Measurements from ENCODE around the gene GRM2.

GRM2 gene

GRCh38 chr3:51684971-51685751, 21.7 kb upstream of the GRM2 start:
- TF ChIP-seq, protein P1, sequence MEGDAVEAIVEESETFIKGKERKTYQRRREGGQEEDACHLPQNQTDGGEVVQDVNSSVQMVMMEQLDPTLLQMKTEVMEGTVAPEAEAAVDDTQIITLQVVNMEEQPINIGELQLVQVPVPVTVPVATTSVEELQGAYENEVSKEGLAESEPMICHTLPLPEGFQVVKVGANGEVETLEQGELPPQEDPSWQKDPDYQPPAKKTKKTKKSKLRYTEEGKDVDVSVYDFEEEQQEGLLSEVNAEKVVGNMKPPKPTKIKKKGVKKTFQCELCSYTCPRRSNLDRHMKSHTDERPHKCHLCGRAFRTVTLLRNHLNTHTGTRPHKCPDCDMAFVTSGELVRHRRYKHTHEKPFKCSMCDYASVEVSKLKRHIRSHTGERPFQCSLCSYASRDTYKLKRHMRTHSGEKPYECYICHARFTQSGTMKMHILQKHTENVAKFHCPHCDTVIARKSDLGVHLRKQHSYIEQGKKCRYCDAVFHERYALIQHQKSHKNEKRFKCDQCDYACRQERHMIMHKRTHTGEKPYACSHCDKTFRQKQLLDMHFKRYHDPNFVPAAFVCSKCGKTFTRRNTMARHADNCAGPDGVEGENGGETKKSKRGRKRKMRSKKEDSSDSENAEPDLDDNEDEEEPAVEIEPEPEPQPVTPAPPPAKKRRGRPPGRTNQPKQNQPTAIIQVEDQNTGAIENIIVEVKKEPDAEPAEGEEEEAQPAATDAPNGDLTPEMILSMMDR (IDR thresholded peaks at IDR 0.05) = no peak
- no peaks in the 10 kb centered on the region for H3K27me3 ChIP-seq
- H3K4me3 ChIP-seq (ENCODE audit: low read depth in 1 of 2, low read length in 1 of 2) = no peak overlapping the region
- H3K9me3 ChIP-seq = no peaks in the 10 kb centered on the region
- no peak overlapping the region for H3K27ac ChIP-seq
- H3K36me3 ChIP-seq = peaks cover 21% of the 10 kb centered on the region
- peaks cover 28 to 37% of the 10 kb centered on the region in 2 experiments for H3K4me1 ChIP-seq (ENCODE audit: control insufficient read depth in 1 of 2, insufficient read depth in 1 of 2, low read depth in 1 of 2, low read length in 1 of 2)

GRCh38 chr3:51686056-51686455, 20.8 kb upstream of the GRM2 start:
- Histone ChIP-seq H3K27ac (peak overlapping the region; percentile 69), H3K36me3 (peaks cover 26% of the 10 kb centered on the region), H3K27me3 (no peaks in the 10 kb centered on the region), H3K9me3 (no peaks in the 10 kb centered on the region), H3K4me3 (ENCODE audit: low read depth in 1 of 2, low read length in 1 of 2) (no peak overlapping the region), H3K4me1 (ENCODE audit: control insufficient read depth in 1 of 2, insufficient read depth in 1 of 2, low read depth in 1 of 2, low read length in 1 of 2) (peaks cover 26 to 33% of the 10 kb centered on the region in 2 experiments)
- TF ChIP-seq, protein P1 (IDR thresholded peaks at IDR 0.05) = no peak

- peak overlapping the region; percentile 69 for H3K27ac ChIP-seq
- H3K36me3 ChIP-seq = peaks cover 32% of the 10 kb centered on the region
- no peak overlapping the region for H3K4me3 ChIP-seq (ENCODE audit: low read depth in 1 of 2, low read length in 1 of 2)
- TF ChIP-seq, protein P1 (IDR thresholded peaks at IDR 0.05) = no peak
- H3K27me3 ChIP-seq = no peaks in the 10 kb centered on the region
- H3K9me3 ChIP-seq = no peaks in the 10 kb centered on the region
- H3K4me1 ChIP-seq (ENCODE audit: control insufficient read depth in 1 of 2, insufficient read depth in 1 of 2, low read depth in 1 of 2, low read length in 1 of 2) = peaks cover 20 to 27% of the 10 kb centered on the region in 2 experiments
Measured at GRCh38 chr3:51686512-51687215, 20.2 kb upstream of the GRM2 start.

- Histone ChIP-seq H3K4me1 (ENCODE audit: control insufficient read depth in 1 of 2, insufficient read depth in 1 of 2, low read depth in 1 of 2, low read length in 1 of 2) (peaks cover 14 to 20% of the 10 kb centered on the region in 2 experiments), H3K9me3 (no peaks in the 10 kb centered on the region), H3K27me3 (no peaks in the 10 kb centered on the region), H3K36me3 (peaks cover 37% of the 10 kb centered on the region), H3K4me3 (ENCODE audit: low read depth in 1 of 2, low read length in 1 of 2) (no peak overlapping the region), H3K27ac (peak overlapping the region; percentile 69)
- TF ChIP-seq, protein P1 (IDR thresholded peaks at IDR 0.05) = no peak
Measured at GRCh38 chr3:51687431-51688205, 19.2 kb upstream of the GRM2 start.

DNA sequence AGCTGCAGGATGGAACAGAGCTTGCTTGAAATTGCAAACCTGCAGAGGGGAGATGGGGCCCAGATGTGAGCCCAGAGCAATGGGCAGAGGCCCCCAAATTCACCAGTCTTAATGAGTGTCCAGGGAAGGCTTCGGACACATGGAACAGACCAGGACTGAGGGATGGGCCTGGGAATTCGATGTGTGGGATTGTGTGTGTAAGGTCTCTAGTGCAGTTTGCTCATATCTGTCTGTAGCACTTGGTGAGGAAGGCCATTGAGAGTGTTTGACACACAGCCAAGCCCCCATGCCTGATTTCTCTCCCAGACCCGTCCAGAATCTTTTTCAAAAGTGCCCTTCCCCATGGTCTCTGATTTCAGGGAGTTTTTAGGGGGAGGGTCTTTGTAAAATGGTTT, 18.7 kb upstream of the GRM2 start:
- peaks cover 43% of the 10 kb centered on the region for H3K36me3 ChIP-seq
- TF ChIP-seq, protein P1 (IDR thresholded peaks at IDR 0.05) = no peak
- H3K27me3 ChIP-seq = no peaks in the 10 kb centered on the region
- H3K4me3 ChIP-seq (ENCODE audit: low read depth in 1 of 2, low read length in 1 of 2) = no peak overlapping the region
- H3K27ac ChIP-seq = no peak overlapping the region
- H3K4me1 ChIP-seq (ENCODE audit: control insufficient read depth in 1 of 2, insufficient read depth in 1 of 2, low read depth in 1 of 2, low read length in 1 of 2) = peaks cover 14 to 20% of the 10 kb centered on the region in 2 experiments
- no peaks in the 10 kb centered on the region for H3K9me3 ChIP-seq

Data from neutrophil (primary cell).